Measurements from ENCODE around the gene SMURF1.
A peak's percentile ranks its signal among the peaks of the same experiment; 100 is the strongest.

Gene SMURF1

GRCh38 chr7:99109108-99110051 lies 34.5 kb downstream of the SMURF1 start:
- peak; percentile 59 for ATAC-seq
- TF ChIP-seq ZFP3 (CRISPR knock-in tag; IDR thresholded peaks at IDR 0.05) (peak; percentile 100), CSDC2 (CRISPR knock-in tag; IDR thresholded peaks at IDR 0.05) (no peak), PATZ1 (CRISPR knock-in tag; IDR thresholded peaks at IDR 0.05; ENCODE audit: borderline replicate concordance) (no peak), POU6F1 (CRISPR knock-in tag; IDR thresholded peaks at IDR 0.05; ENCODE audit: borderline replicate concordance, low read depth) (no peak), ESRRG (CRISPR knock-in tag; IDR thresholded peaks at IDR 0.05) (no peak), PPARA (CRISPR knock-in tag; IDR thresholded peaks at IDR 0.05; ENCODE audit: borderline replicate concordance) (no peak), BACH2 (CRISPR knock-in tag; IDR thresholded peaks at IDR 0.05; ENCODE audit: borderline replicate concordance) (no peak), OSR1 (CRISPR knock-in tag; IDR thresholded peaks at IDR 0.05) (no peak), ZNF70 (CRISPR knock-in tag; IDR thresholded peaks at IDR 0.05) (no peak), ZC3H10 (CRISPR knock-in tag; IDR thresholded peaks at IDR 0.05) (no peak), ISL1 (CRISPR knock-in tag; IDR thresholded peaks at IDR 0.05) (peak; percentile 26; the same call in 1 of the 2 replicates), CSRNP3 (CRISPR knock-in tag; IDR thresholded peaks at IDR 0.05) (no peak), ARNTL (CRISPR knock-in tag; IDR thresholded peaks at IDR 0.05; ENCODE audit: borderline replicate concordance, low read depth) (no peak)

GRCh38 chr7:99108613-99109012 lies 35.3 kb downstream of the SMURF1 start:
- ATAC-seq = peak; percentile 13
- TF ChIP-seq RARB (CRISPR knock-in tag; IDR thresholded peaks at IDR 0.05) = no peak

- ATAC-seq = no peak
- TF ChIP-seq BACH2 (CRISPR knock-in tag; IDR thresholded peaks at IDR 0.05; ENCODE audit: borderline replicate concordance) = no peak
These were observed 37.1 kb downstream of the SMURF1 start for GRCh38 chr7:99106821-99107241.

- no peak for ATAC-seq
- TF ChIP-seq CSRNP3 (CRISPR knock-in tag; IDR thresholded peaks at IDR 0.05) = no peak
These were observed 37.5 kb downstream of the SMURF1 start for GRCh38 chr7:99106411-99106810.

- no peak for TF ChIP-seq TCF4 (CRISPR knock-in tag; IDR thresholded peaks at IDR 0.05; ENCODE audit: borderline replicate concordance)
- TF ChIP-seq ZFP30 (CRISPR knock-in tag; IDR thresholded peaks at IDR 0.05) = no peak
- no peak for TF ChIP-seq TSHZ2 (CRISPR knock-in tag; IDR thresholded peaks at IDR 0.05)
- no peak for ATAC-seq
These were observed 38.2 kb downstream of the SMURF1 start for GRCh38 chr7:99105756-99106155.
